GM19240 (cell line): Measurements from ENCODE around the gene LGALS3BP.
A peak's percentile ranks its signal among the peaks of the same experiment; 100 is the strongest.

ENCODE experiments used
- DNase-seq: peaks from one replicate; pipeline ENCODE4 v3.0.0; 2011; ENCODE audit warnings: low spot score; ENCODE audit not compliant: insufficient read length

LGALS3BP gene

DNA sequence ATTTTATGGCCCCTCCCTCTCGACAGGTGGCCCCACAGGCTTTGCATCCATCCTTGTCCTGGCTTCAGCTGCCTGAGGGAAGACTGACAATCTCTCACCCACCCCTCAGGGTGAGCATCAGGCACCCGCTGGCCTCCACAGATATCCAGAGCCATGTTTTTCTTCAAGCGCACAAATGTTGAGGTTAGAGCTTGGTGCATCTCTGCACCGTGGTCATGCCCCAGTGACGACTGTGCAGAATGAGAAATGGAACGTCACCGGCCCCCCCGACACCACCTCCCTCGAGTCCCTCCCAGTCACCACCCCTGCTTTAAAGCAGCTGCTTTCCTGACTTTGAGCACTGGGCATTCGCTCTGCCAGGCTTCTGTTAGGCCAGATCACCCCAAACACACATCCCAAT lies 34.8 kb downstream of the LGALS3BP start:
- no peak for DNase-seq

DNA sequence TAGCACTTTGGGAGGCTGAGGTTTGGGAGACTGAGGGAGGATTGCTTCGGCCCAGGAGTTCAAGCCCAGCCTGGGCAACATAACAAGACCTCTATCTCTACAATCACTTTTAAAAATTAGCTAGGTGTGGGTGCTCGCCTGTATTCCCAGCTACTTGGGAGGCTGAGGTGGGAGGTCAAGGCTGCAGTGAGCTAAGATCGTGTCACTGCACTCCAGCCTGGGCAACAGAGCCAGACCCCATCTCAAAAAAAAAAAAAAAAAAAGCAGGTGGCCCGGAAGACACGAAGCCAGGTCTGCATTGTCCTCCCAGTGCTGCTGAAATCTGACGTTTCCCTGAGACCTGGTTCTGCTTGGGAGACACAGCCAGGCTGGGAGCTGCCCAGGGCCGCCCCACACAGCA lies 35.7 kb downstream of the LGALS3BP start:
- DNase-seq = no peak

DNA sequence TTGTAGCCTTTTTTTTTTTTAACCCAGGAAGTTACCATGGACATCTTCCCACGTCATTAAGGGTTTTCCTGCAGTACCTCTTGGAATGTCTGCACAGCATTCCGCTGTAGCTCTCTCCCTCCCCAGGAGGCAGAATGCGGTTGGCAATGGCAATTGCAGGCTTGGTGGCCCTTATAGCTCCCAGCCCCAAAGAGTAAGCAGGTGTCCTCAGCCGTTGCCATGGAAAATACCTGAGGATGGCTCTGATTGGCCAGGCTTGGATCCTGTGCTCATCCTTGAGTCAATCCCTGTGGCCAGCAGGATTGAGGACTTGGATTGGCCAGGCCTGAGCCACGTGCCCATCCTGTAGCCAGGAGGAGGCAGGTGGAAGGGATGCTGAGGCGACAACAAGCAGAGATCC lies 39.0 kb downstream of the LGALS3BP start:
- no peak for DNase-seq

DNA sequence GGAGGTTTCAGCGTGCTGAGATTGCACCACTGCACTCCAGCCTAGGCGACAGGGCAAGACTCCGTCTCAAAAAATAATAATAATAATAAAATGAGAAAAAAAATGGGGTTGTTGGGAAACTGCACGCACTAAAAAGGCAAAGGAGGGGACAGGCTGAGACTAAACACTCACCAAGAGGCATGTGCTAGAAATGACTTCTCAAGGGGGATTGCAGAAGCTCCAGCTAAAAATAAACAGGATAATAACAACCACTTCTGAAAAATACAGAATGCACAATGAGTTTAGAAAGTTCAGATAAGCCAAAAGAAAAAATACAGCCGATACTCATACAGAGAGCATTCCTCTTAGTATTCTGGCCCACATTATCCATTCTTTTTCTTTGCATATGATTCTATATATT lies 39.5 kb downstream of the LGALS3BP start:
- no peak for DNase-seq

DNA sequence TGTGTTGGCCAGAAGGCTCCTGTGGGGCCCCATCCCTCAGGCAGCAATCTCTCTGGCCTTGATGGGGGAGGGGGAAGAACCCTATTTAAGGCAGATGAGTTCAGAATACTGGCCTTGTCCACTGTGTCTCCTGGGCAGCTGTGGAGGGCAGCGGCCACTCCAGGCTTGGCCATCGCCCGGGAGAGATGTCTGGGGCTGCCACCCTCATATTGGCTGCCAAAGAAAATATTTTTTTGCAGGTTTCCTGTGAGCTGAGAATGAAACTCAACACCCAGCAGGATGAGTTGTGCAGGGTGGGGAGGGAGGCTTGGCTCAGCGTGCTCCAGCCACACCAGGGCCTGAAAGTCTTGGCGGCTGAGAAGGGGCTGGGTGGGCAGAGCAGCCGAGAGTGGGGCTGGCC lies 40.1 kb downstream of the LGALS3BP start:
- no peak for DNase-seq

DNA sequence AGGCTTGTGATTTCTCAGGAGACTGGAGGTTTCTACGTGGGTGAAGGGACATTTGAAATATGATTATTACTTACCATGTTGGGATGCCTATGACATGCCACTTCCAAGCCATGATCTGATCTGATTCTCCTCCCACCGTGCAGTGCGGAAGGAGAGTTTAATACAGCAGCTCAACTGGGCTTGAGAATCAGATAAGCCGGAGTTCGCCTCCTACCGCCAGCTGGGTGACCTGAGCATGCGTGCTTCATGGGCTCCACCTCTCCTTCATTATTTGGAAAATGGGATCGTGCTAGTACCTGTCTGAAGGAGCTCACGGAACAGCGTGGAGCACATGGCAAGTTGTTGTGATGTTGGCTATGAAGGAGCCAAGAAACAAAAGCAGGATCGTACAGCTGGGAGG lies 42.2 kb downstream of the LGALS3BP start:
- no peak for DNase-seq

DNA sequence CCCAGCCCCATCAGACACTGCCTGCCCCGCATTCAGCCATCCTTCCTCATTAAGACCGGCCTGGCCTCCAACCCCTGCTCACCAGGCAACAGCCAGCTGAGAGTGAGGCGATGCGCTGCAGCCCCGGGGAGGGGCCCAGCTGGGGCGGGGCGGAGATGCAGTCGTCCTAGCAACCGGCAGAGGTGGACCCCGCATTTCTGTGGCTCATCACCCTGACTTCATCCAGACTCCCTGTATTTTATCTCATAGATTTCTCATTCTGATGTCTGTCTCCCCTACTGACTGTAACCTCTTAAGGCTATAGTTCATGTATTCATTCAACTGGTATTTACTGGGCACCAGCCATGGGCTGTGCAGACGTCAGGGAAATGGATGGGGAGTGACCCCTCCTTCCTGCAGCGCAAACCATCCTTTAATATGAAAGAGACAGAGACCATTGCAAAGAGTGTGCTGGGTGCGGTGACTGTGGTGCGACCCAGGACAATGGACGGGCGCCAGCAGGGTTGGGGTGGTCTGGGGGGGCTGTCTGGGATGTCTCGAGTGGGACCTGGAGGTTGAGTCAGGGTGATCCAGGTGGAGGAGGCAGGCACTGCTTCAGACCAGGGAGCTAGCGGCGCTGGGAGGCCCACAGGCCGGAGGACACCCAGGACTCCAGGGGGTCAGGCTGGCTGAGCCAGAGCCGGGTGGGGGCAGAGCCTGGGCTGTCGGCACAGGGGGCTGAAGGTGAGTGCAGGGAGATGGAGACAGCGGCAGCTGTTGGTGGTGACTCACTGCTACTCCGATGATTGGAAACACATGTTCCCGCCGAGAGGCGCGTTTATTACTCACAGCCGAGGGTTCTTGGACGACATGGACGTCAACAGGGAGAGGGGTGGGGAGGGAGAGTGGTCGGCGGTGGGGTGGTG lies 44.1 kb downstream of the LGALS3BP start:
- DNase-seq = no peak

DNA sequence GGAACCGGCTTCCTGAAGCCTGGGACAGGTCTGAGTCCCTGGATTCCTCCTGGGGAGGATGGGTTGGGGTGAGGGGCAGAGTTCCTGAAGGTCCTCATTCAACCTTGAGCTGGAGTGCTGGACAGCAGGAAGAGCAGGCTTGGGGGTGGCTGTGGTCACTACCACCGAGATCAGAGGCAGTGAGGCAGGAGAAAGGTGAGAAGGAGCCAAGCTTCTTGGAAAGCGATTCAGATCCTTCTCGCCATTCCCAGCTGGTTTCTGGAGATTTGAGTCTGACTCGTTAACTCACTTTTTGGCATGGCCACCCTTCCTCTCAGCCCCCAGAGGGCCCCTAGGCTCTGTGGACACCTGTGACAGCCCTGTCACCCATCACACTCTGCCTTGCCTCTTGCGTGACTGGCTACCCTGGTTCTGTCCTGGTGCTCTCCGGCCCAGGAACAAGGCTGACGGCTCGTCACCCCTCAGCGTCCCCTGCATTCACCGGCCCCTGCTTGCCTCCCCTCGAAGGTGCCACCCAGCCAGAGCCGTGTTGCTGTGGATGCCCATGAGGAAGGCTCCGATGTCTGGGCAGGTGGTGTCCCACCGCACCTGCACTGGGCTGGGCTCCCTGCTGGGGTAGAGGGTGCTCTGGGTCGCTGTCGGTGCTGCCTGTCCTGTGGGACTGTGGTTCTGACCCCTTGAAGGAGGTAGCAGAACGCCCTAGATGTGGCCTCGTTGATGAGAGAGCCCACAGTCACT lies 44.9 kb downstream of the LGALS3BP start:
- DNase-seq = no peak

DNA sequence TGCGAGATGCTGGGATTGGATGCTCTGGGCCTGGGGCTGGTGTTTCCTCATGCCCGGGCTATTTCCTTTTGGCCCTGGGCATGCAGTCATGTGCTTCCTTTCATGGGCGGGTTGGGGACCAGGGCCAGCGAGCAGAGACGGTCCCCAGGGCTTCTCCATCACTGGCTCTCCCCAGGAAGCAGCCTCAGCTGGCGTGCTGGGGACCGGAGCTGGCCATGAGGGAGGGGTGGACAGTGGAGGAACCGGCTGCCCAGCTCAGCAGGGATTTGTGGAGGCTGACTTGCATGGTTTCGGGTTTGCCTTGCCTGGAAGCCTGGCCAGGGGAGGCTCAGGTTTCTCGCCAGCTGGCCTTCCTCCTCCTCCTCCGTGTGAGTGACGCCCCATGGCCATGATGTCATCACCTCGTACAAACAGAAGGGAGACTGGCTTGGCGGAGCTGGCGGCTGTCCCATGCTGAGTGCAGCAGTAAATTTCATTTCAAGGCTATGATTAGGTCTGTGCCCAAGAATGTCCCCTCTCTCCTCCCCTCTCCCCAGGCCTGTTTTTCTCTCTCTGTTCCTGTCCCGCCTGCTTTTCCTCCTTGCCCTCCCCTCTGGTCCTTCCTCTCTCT lies 45.7 kb downstream of the LGALS3BP start:
- DNase-seq = no peak

DNA sequence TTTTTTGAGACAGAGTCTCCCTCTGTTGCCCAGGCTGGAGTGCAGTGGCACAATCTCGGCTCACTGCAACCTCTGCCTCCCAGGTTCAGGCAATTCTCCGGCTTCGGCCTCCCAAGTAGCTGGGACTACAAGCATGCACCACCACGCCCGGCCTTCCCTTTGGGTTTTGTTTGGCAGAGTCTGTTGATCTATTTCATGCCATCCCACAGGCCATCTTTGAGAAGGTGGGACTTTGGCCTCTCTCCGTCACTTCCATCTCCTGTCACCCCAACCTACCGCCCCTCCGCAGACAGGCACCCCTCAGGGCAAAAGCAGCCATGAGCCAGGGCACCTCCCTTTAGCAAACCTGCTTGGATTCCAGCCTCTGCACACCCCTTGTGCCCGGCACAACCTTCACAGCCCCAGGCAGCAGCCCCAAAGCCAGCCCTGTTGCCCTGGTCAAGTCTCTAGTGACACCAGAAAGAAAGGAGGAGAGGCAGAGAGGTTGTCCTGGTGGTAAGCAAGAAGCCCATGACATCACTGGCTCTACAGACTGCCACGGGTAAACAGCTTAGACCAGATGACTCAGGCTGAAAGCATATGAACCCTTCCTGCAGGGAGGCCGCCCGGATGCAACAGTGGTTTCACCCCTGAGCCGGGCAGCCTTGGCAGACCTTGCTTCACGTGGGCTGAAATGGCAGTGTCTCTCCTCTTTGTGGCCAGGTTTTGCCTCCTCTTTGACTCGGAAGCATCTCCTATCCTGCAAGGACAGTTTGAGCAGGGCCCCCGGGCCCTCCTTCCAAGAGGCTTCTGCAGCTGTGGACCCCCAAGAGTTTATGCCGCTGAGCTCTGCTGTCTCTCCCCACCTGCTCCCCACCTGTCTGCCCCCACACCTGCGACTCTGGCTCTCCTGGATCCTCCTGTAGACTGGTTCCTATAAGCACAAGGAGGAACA lies 46.4 kb downstream of the LGALS3BP start:
- no peak for DNase-seq

DNA sequence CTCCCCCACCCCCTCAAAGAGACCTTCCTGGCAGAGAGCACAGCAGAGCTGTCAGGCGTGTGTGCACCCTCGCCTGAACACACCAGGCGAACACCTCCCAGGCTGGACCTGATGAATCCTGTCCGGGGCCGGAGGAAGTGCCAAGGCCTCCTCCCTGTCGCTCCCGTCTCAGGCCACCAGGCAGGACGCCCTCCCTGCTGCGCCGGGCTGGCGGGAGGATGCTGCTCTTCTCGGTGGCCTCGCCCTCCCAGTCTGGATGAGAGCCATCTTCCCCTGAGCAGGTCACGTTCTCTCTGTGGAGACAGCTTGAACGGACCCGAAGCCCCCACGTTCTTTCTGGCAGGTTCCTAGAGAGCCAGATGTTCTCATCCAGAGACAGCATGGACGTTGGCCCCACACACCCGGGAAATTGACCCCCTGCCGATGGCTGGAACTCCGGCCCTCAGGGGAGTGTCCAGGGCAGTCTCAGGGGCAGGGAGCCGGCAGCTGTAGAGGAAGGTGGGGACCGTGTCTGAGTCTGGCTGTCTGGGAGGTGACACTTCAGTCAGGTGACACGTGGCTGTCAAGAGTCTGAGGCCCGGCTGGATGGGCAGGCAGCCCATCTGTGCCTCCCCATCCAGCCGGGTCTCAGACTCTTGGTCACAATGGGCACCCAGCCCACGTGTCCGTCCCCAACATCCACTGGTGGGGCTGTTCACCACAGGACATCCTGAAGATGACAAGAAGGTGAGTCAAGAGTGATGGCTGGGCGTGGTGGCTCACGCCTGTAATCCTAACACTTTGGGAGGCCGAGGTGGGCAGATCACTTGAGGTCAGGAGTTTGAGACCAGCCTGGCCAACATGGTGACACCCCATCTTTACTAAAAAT lies 49.6 kb downstream of the LGALS3BP start:
- no peak for DNase-seq

DNA sequence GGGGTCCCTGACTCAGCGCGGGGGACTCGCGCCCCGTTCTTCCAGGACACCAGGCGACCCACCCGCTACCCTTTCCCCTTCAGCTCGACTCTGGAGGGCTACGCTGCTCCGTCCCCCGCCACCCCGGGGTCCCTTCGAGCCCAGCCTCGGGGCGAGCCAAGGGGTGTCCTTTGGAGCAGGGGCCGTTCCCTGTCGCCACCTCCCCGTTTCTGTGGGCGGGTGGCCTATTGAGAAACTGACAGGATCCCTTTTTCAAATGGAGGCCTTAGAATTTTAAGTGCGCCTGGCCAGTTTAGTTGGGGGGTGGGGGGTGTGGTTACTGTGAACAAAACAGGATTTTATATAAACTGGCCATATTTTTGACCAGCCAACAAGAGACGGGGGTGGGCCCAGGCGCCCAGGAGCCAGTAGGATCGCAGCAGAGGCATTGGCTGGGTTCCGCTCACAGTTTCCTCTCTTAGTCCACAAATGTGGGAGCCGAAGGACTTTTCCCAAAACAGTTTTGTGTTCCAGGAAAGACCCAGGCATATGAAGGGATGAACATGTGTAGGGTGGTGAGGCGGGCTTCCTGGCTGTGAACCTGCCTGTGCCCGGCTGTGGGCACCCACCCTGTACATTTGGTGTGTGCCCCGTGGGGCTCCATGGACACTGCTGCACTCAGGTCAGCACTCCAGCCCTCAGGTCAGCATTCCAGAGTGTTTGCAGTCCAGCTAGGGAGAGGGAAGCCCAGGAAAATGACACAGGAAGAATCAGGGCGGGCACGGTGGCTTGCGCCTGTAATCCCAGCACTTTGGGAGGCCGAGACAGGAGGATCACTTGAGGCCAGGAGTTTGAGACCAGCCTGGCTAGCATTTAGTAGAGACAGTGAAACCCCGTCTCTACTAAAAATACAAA lies 53.8 kb downstream of the LGALS3BP start:
- no peak for DNase-seq

DNA sequence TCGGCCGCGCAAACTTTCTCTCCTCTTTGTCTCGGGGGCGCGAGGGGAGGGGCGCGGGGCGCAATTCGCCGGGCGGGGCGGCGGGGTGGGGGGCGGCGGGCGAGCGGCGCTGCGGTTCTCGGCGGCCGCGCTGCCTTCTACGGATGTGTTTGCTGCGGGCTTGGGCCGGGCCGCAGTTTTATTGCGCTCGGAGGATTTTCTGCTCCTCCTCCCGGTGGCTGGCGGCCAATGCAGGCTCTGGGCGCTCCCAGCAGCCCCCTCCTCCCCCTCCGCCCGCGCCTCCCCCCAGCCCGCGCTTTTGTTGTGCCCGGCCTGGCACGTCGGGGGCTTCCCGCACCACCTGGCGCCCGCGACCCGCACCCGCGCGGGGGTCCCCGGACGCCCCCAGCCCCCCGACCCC lies 54.5 kb downstream of the LGALS3BP start, which contains the start of gene TIMP2:
TSS of gene TIMP2 (minus strand) at position 154 of the 400 bp plus-strand sequence. CDS start 299 bp downstream, outside the sequence.
- DNase-seq = peak; percentile 37

DNA sequence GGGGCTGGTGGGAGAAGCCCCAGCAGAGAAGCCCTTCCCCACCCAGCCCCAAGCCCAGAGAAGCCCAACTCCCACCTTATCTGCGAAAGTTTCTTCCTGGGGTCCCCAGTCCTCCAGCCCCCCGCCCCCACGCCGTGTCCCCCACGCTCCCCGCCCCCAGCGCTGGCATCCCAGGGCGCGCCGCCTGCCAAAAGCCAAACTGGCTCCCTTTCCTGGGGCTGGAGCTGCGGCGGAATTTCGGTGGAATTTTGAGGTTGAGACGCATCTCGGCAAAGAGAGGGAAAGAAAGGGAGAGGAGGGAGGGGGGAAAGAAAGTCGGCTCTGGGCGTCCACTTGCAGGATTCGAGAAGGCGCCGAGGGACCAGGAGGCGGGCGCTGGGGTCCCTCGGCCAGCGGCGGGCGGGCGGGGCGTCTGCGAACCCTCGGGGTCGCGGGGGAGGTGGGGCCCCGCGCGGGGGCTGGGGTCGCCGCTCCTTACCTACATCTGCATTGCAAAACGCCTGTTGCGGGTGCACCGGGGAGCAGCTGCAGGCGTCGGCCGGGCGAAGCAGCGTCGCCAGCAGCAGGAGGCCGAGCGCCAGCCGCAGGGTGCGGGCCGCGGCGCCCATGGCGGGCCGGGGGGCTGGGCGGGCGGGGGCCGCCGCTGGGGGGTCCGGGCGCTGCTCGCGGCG lies 55.1 kb downstream of the LGALS3BP start:
- DNase-seq = no peak

DNA sequence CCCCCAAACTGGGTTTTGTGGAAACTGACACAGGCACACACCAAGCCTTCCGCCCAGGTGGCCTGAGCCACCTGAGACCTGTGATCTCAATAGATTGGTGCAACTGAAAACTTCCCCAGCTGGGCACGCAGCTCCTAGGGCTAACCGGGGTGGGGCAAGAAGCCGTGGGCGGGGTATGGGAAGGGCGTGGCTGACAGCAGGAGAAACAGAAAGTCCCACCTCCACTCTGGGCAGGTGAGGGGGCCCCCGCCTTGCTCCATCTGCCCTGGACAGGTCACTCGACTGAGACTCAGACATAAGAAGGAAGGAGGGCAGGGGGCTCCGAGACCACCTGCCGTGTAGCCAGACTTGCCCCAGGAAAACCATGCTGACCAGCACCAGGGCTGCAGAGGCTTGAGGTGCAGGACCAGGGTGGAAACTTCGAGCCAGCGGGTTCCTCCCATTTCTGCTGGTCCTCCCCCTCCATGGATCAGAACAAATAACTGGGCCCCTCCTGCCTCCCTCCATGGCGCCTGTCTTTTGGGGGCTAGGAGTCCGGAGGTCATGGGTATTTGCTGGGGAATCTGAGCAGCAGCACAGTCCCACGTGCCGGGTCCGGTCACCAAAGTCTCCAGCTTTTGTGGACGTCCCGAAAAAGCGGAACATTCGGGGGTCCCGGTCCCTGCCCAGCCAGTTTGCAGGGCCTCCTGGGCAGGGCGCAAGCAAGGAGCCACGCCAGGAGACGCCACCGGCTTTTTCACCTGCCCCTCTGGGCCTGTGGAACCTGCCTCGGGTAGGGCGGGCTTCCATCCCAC lies 55.9 kb downstream of the LGALS3BP start:
- DNase-seq = peak; percentile 63

DNA sequence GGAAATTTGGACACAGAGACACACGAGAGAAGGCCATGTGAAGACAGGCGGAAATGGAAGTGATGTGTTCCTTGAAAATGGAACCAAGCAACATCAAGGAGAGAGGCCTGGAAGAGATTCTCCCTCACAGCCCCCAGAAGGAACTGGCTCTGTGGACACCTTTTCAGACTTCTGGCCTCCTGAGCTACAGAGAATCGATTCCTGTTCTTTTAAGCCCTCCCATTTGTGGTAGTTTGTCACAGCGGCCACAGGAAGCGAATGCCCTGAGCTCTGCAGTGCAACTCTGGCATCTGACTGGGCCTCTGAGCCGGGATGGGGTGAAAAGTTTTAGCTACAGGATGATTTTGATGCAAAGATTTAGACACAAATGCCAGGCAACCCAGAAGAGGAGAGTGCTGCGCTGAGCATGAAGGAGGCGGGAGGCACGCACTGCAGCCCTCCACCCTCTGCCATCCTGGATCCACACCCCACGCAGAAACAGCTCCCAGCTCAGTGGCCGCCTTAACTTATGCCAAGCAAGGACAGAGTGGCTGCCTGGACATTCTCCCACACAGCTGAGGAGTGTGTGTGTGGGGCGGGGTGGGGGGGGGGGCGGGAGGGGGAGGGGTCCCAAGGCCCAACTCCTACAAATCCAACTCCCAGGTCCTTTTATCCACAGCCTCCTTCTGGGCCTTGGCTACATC lies 56.8 kb downstream of the LGALS3BP start:
- no peak for DNase-seq

DNA sequence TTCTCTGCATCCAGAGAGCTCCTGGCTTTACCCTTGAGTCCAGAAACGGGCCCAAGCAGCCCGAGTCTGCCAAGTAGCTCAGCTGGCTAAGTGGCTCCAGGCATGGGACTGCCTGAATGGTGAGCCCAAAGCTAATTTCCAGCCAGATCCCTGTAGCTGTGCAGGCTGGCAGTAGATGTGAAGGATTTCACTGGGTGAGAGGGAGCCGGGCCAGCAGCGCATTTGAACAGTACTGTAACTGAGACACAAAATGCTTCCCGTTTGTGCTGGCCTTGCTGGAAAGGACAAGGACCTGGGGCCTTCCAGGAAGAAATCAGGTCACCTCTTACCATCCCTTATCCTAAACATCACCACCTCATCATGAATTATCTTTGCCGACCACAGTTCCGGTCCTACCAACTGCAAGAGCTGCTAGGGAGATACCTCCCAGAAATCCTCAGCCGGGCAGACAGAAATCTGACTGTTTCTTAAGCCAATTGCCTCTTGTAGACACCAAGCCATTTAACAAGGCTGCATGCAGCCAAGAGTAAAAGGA lies 58.2 kb downstream of the LGALS3BP start:
- no peak for DNase-seq
